HL-60 (cell line): ENCODE measurements around the gene CCDC88C.

Source experiments
- DNase-seq, 2 experiments: peaks; one replicate each; pipeline ENCODE4 v3.0.0-alpha.2; 2010 to 2020; ENCODE audit warnings: low read depth in 1 of 2, low spot score in 1 of 2
- H3K27ac ChIP-seq: fragments of 250-450 bp; sonication (Bioruptor Pico); replicated peaks from 2 replicates; pipeline ENCODE4 v1.5.1; 2020; ENCODE audit warnings: mild to moderate bottlenecking, moderate library complexity
- H3K27me3 ChIP-seq: fragments of 250-450 bp; sonication (Bioruptor Pico); 2 replicates; pipeline ENCODE4 v1.5.1; 2021; ENCODE audit warnings: mild to moderate bottlenecking, moderate library complexity; ENCODE audit not compliant: insufficient read depth, poor library complexity, severe bottlenecking
- H3K4me3 ChIP-seq: replicated peaks from 2 replicates; pipeline ENCODE4 v1.5.1; 2011; ENCODE audit warnings: mild to moderate bottlenecking, control low read depth, low read length; ENCODE audit not compliant: insufficient read depth
- CTCF ChIP-seq: IDR thresholded peaks from one replicate; pipeline ENCODE4 v1.5.1; 2011; ENCODE audit warnings: low read length, control low read depth, inconsistent platforms; ENCODE audit not compliant: insufficient read depth
- GABPA ChIP-seq: IDR thresholded peaks from 2 replicates; pipeline ENCODE4 v1.6.1; 2012; ENCODE audit warnings: low read depth
- POLR2AphosphoS5 ChIP-seq: IDR thresholded peaks from 2 replicates; pipeline ENCODE4 v1.6.1; 2012; ENCODE audit warnings: low read depth
- REST ChIP-seq: IDR thresholded peaks from 2 replicates; pipeline ENCODE4 v1.6.1; 2012; ENCODE audit warnings: low read depth; ENCODE audit not compliant: insufficient replicate concordance
- SPI1 ChIP-seq: IDR thresholded peaks from 2 replicates; pipeline ENCODE4 v1.6.1; 2012; ENCODE audit warnings: low read depth, mild to moderate bottlenecking, borderline replicate concordance

Gene CCDC88C

DNA sequence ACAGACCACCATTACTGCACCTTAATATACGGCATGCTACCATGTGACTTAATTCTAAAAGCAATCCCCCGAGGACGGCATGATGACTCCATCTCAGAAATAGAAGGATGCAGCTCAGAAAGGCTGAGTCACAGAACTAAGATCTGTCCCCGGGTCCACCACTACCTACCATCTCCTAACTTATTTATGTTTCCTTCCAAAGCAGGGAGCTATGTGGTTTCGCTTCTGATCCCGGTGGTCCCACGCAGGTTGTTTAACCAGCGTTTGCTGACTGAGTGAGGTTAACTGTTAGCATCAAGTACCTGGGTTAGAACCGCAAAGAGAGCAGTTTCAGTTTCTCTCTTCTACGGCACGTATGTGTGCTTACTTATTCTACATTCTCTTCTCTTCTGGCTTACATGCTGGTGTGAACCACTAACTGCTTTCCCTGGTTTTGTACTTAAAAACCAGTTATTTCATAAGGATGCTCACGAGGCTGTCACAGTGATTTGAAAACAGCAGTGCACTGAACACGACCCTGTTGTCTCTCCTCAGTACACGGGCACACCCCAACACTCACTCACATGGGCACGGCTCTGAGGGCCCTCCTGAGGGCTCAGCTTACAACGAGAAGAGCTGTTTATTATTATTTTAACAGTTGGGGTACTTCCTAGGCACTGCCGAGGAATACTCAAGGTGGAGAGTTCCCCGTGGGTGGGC, 66.7 kb downstream of the CCDC88C start:
- TF ChIP-seq SPI1 = no peak
- no peak for TF ChIP-seq POLR2AphosphoS5
- TF ChIP-seq CTCF = no peak
- TF ChIP-seq REST = no peak
- TF ChIP-seq GABPA = no peak
- Histone ChIP-seq H3K27me3 (no peaks in the 10 kb centered on the region), H3K4me3 (no peak overlapping the region), H3K27ac (no peak overlapping the region)
- DNase-seq = no peak

DNA sequence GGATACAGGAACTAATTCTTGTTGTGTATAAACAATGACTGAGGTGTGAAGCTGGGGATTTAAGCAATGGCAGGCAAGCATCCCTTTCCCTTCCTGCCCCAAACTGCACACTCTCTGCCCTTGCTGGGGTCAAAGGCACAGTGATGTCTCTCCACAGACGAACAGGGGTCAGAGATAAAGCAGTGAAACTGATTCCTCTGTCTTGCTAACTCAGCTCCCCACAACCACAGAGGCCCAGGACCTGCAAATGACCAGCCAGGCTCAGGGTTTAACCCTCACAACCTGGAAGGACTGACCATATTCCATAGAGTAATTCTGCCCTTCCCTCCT, 67.2 kb downstream of the CCDC88C start:
- DNase-seq = no peak
- TF ChIP-seq CTCF = no peak
- TF ChIP-seq GABPA = no peak
- TF ChIP-seq POLR2AphosphoS5 = no peak
- TF ChIP-seq SPI1 = no peak
- TF ChIP-seq REST = no peak
- H3K27me3 ChIP-seq = no peaks in the 10 kb centered on the region
- H3K27ac ChIP-seq = no peak overlapping the region
- no peak overlapping the region for H3K4me3 ChIP-seq

DNA sequence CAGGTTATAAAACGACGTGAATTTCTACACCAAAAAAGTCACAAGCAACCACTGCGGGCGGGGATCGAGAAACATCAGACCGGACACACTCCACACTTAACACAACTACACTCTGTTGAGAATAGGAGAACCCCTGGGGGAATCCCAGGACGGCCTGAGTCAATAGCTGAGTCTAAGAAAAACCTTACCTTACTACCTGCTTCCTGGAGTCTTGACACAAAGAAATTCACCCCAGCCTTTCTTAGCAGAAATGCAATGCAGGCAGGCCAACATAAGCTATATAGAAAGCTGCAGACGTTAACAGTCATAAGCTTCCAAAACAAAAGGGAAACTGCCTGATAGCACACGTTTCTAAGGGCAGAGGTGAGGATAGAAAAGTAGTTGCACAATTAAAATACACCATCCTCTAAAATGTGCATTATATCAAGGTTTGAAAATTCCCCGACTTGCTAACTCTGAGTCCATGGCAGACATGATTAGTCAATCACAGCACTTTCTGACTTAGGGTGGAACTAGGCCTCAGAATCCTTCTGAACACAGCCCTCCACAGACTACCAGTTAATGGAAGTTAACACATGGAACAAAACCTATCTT, 68.0 kb downstream of the CCDC88C start:
- no peak for DNase-seq
- H3K27ac ChIP-seq = no peak overlapping the region
- H3K27me3 ChIP-seq = no peaks in the 10 kb centered on the region
- no peak overlapping the region for H3K4me3 ChIP-seq
- TF ChIP-seq GABPA (no peak), CTCF (no peak)

DNA sequence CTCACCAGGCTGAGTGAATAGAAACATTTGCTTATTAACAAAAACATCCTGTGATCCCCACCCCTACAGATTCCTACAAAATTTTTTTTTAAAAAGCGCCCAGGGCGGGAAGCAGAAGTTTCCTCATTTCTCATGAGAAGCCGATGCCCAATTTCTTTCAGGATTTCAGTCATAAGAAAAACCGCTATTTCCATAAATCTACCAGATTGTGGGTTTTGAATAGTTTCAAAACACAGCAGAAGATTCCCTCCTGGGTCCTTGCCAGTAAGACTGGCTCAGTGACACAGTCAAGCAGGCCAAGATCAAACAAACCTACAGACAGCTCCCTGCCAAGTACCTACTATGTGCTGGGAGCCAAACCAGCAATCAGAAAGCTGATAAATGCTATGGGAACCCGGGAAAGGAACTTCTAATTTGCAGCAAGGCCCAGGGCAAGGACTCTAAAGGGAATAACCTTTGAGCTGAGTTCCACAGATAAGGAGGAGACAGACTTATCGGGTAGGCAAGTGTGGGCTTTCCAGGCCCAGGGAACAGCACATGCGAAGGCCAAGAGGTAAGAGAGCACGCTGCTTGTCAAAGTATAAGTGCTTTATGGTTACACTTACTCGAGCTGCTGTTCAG, 68.7 kb downstream of the CCDC88C start:
- no peak for DNase-seq
- no peak overlapping the region for H3K4me3 ChIP-seq
- TF ChIP-seq CTCF (no peak), SPI1 (no peak), REST (no peak)
- no peaks in the 10 kb centered on the region for H3K27me3 ChIP-seq
- no peak overlapping the region for H3K27ac ChIP-seq
